GM21381 (cell line): Measurements from ENCODE around the gene PTPN14.
"Not testable (repeated sequence)": the region's sequence is repeated elsewhere in the genome, so short reads cannot be mapped to it uniquely, and the experiment has no call there.

ENCODE experiments used
- ATAC-seq: cut with Tn5 transposase; IDR thresholded peaks from one replicate; pipeline ENCODE4 v1.9.1; 2021; ENCODE audit warnings: mild to moderate bottlenecking, moderate library complexity; ENCODE audit not compliant: unreplicated experiment

Gene PTPN14

DNA sequence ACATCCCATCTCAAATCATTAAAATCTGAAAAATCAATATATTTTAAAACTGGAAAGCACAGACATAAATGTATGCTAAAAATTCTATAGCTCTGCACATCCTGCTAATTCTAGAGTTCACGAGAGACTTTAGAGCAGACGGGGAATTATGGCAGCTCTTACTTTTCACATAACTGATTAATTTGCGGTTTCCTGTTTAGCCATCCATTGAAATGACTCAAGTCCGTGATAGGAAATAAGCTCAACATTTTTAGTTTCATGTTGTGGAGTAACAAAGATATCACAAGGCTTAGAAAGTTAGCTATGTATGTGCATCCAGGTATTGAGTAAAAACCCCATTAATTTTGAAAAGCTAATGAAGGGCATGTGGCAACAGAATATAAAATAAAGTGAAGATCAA is 147.2 kb downstream of the PTPN14 start:
- ATAC-seq, result peak; percentile 82

DNA sequence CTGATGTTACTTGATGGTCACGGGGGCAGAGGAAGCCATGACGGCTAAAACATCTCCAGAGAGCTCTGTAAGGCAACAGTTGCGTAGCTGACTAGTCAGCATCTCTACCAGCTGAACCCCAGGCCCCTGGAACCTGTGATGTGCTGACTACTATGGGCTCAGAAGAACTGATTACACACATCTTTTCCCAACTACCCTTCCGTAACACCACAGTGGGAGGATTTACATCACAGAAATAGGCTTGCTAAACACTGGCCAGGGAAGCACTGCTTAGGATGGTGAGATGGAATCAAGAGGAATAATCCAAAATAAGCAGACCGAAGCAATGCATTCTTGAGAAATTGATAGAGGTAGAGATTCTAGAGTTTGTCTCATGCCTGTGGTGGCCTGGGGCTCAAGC is 148.0 kb downstream of the PTPN14 start:
- ATAC-seq, result no peak

DNA sequence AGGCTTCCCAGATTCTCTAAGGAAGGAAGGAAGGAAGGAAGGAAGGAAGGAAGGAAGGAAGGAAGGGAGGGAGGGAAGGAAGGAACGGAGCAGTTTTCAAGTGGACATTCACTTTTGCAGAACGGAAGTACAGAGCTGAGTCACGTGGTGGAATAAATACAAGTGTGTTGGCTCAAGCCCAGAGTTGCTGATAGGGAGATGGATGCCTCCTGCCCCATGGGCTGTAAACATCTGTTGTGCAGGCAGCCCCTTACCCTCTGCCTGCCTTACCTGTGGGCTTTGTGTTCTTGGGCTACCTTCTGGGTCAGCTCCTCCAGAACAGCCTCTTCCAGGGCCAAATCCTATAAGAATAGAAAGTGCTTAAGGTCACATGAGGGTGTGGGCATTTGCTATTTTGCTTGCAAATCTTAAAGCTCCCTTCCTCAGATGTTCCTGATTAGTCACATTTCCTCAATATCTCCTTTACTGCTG is 148.8 kb downstream of the PTPN14 start:
- ATAC-seq, result no peak

- ATAC-seq, result no peak
Measured at GRCh38 chr1:214401666-214402065, 149.7 kb downstream of the PTPN14 start.

DNA sequence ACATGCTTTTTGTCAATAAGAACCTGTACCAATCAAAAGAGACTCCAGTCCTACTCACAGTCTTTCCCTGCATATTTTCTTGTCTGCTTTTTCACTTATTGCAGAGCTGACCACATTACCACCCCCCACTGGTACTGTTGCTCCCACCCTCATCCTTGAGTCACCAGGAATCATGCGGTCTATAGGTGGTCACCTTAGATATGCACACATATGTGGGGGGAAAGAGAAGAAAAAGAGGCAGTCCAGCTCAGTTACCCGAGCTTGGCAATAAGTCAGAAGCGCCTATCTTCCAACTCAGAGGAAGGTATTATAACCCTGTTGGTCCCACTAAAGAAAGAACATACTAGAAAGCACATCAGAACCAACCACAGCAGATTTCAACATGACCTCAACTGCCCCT is 151.3 kb downstream of the PTPN14 start:
- no peak for ATAC-seq

DNA sequence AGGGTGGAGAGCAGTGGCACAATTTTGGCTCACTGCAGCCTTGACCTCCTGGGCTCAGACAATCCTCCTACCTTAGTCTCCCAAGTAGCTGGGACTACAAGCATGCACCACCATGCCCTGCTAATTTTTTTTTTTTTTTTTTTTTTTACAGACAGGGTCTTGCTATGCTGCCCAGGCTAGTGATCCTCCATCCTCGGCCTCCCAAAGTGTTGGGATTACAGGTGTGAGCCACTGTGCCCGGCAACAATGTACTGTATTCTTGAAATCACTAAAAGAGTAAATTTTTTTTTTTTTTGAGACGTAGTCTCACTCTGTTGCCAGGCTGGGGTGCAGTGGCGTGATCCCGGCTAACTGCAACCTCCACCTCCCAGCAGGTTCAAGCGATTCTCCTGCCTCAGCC is 152.9 kb downstream of the PTPN14 start:
- ATAC-seq, result no peak

GRCh38 chr1:214397497-214397896 is 153.9 kb downstream of the PTPN14 start:
- ATAC-seq, result no peak

DNA sequence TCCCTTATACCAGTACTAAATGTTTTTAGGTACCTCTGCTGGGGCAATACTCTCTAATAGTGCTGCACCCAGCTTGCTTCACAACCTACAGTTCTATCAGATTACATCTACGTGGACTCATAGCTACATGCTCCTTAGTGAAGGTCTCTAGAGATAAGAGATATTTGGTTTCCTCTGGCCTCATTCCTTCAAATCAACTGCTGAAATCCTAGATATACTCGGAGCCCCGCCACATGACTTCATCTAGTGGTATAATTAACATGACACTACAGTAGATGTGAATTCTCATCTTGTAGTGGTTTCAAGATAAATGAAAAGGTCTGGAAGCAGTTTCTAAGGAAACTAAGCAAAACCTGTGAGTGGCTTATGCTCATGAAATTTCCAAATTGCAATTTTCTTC is 155.1 kb downstream of the PTPN14 start:
- ATAC-seq, result no peak

DNA sequence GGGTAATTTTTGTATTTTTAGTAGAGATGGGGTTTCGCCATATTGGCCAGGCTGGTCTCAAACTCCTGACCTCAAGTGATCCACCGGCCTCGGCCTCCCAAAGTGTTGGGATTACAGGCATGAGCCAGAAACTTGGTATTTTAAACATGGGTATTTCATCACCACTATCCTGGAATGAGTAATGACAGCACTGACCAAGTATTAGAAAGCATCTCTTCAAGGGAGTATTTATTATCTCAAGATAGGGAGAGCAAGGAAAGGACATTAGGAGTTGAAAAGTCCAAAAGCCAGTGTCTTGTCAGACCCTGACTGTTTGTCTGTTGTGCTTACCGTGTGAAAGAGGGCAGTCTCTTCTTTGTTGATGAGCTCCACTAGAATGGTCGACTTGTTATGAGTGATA is 156.8 kb downstream of the PTPN14 start:
- not testable (repeated sequence) for ATAC-seq

DNA sequence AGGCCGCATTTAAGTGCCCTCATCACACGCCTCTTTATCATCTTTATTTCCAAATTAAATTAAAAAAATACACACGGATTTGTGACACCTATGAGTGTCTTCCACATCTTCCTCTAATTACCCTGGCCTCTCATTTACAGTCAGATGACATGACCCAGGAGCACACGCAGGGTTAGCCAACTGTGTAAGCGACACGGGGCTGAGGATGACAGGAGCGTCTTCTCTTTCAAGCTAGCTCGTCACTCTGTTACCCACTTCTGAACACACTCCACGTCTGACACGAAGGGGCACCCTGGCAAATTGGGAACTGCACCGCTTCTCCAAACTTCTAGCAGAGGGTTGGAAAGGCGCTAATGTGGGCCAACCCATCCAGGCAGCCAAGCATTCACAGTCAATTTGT is 158.3 kb downstream of the PTPN14 start:
- ATAC-seq, result no peak

DNA sequence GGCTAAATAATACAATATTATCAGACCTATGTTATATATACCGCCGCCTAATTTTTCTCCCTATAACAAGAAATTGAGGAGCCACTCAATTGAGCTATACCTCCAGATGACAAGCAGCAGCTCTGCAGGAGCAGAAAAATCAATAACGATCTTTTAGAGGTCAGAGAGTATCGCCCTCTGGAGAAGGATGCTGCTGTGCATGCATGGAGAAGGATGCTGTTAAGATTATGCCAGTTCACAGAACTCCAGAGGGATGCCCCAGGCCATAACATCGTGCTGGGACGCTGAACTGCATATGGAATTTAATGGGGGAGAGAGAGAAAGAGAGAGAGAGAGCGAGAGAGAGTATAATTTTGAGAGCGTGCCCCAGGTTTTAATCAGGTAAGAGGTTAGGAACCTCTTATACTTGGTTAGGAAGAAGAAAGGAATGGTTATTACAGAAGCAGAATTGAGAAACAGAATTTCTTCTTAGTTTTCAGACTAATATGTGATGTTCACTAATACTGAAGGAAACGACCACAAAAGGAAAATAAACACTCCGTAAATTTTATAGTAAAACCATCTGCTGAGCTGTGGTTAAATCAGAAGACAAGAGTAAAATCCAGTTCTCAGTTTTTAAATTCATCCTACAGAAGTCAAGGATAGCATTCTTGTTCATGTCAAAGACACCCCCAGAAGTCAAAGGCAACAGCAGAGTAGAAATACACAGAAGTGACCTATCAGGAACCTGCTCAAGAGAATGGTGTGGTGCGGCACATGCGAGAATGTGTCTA is 159.3 kb downstream of the PTPN14 start:
- ATAC-seq, result no peak

- no peak for ATAC-seq
Measured at GRCh38 chr1:214389734-214390133, 161.7 kb downstream of the PTPN14 start.

GRCh38 chr1:214386747-214387146 is 164.7 kb downstream of the PTPN14 start:
- ATAC-seq, result no peak

DNA sequence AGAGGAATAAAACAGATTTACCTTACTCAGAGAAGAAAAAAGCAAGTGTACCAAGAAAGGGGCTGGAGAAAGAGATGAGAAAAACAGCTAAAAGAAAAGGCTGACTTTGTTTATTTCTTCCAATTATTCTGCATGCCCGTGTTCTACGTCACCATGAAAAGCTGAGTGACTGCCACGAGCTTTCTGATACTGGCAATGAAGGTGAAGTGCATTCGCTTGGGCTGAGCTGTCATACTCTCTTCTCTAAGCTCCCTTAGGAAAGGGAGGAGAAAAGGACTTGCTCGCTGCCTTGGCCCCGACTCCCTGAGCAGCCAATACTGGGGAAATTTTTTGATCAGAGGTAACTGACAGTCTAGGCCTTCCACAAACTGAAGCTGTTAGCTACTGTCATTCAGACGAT is 165.1 kb downstream of the PTPN14 start:
- ATAC-seq, result no peak

DNA sequence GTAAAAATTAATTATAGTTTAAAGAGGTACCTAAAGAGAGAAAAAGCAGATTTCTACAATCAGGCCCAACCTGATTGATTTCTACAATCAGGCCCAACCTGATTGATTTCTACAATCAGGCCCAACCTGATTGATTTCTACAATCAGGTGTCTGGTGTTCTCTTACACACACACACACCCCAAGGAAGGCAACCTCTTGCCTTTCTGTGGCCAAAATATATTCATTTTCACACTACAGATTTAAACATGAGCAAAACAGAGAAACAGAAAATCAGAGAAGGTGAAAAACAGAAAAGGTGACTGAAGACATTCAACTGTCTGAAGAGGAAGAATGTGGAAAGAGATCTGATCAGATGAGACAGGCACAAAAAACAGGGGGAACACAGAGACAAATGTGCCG is 166.0 kb downstream of the PTPN14 start:
- ATAC-seq, result no peak

DNA sequence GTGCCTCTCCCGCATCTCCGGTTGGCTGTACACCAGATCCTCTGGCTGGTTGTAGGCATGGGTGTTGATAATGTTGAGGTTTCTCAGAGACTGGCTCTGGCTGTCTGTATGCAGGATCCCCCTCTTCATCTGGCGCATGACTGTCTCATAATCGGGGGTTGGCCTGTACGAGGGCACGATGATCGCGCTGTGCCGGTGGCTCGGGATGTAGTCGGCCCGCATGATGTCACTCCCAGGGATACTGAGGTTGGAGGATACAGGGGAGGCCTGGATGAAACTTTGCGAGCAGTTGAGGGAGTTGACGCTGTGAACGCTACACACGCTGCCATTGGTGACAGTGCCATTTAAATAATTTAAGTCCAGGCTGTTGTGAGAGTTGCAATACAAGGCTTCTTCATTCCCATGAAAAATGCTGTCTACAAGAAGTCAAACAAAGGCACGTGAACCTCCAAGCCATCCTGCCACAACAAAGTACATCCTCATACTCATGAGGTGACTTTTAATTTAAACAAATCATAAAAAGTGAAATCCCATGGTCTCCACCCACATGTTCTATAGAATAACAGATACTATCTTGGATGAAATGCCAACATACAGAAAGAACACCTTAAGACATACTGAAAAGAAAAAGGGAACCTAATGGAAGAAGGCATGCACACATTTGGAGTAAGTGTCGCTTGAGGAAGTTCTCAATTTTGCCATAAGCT is 166.9 kb downstream of the PTPN14 start:
- no peak for ATAC-seq

GRCh38 chr1:214383381-214384372 is 167.7 kb downstream of the PTPN14 start:
- ATAC-seq, result no peak

GRCh38 chr1:214380986-214381695 is 170.3 kb downstream of the PTPN14 start:
- no peak for ATAC-seq

DNA sequence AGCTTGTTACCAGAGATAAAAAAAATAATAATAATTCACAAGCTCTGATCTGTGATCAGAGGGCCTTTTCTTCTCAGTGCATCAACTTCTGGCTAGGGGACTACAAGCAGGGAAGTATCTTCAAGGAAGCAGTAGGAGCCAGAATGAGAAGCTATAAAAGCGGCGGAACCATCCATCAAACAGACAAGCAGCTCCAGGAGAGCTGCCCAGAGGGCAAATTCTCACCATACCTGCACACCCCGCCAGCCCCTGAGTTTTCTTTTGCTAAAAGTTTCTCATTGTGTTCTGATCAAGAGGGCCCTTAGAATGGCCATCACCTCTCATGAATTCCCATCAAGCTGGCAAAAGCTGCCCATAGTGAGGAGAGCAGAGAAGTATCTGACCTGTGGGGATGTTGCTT is 171.0 kb downstream of the PTPN14 start:
- ATAC-seq, result no peak

- no peak for ATAC-seq
Measured at GRCh38 chr1:214379236-214379970, 172.0 kb downstream of the PTPN14 start.
